GM15510 (cell line): ENCODE measurements around the gene PRTN3.

Experiments used
- POLR2A ChIP-seq: IDR thresholded peaks from 3 replicates; pipeline ENCODE4 v1.6.1; 2011; ENCODE audit warnings: borderline replicate concordance; ENCODE audit not compliant: insufficient read length; ENCODE audit errors: extremely low read depth

PRTN3 gene, protein sequence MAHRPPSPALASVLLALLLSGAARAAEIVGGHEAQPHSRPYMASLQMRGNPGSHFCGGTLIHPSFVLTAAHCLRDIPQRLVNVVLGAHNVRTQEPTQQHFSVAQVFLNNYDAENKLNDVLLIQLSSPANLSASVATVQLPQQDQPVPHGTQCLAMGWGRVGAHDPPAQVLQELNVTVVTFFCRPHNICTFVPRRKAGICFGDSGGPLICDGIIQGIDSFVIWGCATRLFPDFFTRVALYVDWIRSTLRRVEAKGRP

GRCh38 chr19:840519-841206, at the start of gene PRTN3:
PRTN3 (plus strand) TSS chr19:840999; CDS start chr19:841009, 10 bp downstream.
- no peak for TF ChIP-seq POLR2A

GRCh38 chr19:791007-791566, 49.7 kb upstream of the PRTN3 start:
- TF ChIP-seq POLR2A, result no peak

GRCh38 chr19:791567-792305, 49.1 kb upstream of the PRTN3 start:
- no peak for TF ChIP-seq POLR2A

DNA sequence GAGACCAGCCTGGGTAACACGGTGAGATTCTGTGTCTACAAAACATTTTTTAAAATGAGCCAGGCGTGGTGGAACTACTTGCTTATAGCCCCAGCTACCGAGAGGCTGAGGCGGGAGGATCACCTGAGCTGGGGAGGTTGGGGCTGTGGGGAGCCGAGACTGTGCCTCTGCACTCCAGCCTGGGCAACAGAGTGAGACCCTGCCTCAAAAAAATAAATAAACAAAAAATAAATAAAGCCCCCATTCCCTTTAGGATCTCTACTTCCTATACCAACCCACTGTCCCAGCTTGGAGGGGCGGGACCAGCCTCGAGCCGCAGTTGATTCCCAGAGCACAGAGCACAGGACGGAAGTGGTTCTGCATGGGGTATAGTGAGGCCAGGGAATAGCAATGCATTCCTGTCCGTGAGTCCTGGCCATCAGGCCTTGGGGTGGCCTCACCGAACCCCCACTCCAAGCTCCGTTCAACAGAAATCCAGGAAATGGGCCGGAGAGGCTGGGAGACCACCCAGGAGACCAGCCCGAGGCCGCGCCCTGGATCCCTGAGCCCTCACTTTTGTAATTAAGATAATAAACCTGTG, 48.4 kb upstream of the PRTN3 start:
- no peak for TF ChIP-seq POLR2A

GRCh38 chr19:793806-794205, 47.0 kb upstream of the PRTN3 start:
- TF ChIP-seq POLR2A, result no peak

GRCh38 chr19:795073-795611, 45.7 kb upstream of the PRTN3 start:
- no peak for TF ChIP-seq POLR2A

GRCh38 chr19:795691-796581, 44.9 kb upstream of the PRTN3 start:
- TF ChIP-seq POLR2A, result no peak

- peak; percentile 94 for TF ChIP-seq POLR2A
Observed at GRCh38 chr19:796692-797527, 43.9 kb upstream of the PRTN3 start, which contains the start of gene PTBP1. PTBP1 (plus strand) TSS chr19:797452; CDS start chr19:797498, 46 bp downstream.

DNA sequence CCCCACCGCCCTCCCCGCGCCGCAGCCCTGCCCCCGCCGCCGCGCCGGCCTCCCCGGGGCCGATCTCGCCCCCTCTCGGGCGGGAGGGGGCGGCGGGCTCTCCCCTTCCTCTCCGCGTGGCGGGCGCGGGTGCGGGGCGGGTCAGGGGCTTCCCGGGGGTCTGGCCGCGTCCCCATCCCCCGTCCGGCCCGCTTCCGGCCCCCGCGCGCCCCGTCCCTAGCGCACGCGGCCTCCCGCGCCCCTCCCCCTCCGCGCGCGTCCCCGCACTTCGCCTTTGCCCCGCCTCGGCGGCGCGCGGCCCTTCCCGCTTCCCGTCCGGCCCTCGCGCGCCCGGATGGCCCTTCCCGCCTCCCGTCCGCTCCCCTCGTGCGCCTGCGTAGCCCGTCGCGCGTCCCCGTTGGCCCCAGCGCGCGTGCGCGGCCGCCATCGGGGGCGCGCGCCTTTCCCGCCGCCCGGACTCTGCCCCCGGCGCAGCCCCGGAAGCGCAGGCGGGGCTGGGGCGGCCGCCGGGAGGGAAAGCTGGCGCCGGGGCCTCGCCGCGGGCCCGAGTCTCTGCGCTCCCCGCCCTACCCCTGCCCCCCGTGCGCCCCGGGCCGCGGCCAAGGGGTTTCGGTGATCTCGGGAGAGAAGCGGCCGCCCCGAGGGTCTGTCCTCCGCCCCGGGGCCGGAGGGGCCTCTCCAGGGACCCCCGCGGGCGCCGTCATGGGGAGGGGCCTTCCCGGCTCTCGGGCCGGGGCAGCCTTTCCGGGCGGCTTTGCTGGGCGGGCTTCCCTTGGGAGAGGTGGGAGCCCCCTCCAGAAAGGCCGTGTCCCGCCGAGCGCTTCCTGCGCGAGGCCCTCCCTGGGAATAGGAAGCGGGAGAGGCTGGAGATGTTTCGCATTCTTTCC, 43.0 kb upstream of the PRTN3 start:
- peak; percentile 52 for TF ChIP-seq POLR2A

GRCh38 chr19:798415-799075, 42.3 kb upstream of the PRTN3 start:
- TF ChIP-seq POLR2A, result no peak
